HepG2 (cell line): ENCODE data around the gene TXNRD2. TPM values are rescaled to one million over a fixed set of nuclear protein-coding genes. Genes with fewer than 3 reads are reported as not detected.

ENCODE experiments used
- ATAC-seq: fragments of 200-7000 bp; cut with Tn5 transposase; 3 replicates; pipeline ENCODE4 v1.9.1; 2020; ENCODE audit warnings: mild to moderate bottlenecking, moderate library complexity
- BruUV-seq: library from RNA; stranded (reverse); fragments of 400-500 nt; replicated peaks from 2 replicates; lab custom pipeline; 2021; lab: Mats Ljungman, UMichigan
- CTCF ChIA-PET: fragments of 300-600 bp; formaldehyde crosslinking; extraction: SDS; loops from one replicate; lab custom pipeline; 2021; ENCODE audit warnings: low total read pairs, inconsistent platforms, low intra/inter-chr PET ratio; lab: Yijun Ruan, JAX
- POLR2A ChIA-PET: fragments of 350-600 bp; sonication (Branson Sonifier 250); formaldehyde crosslinking; loops from one replicate; lab custom pipeline; 2020; ENCODE audit warnings: antibody characterized with exemption, inconsistent platforms; lab: Yijun Ruan, JAX
- DNase-seq: peaks from one replicate; pipeline ENCODE4 v3.0.0-alpha.2; 2015; ENCODE audit warnings: low spot score
- FAIRE-seq: peaks from 3 replicates; lab custom pipeline; 2011; peaks lifted over from hg19 to GRCh38; lab: Jason Lieb, UNC
- H2AFZ ChIP-seq: one replicate; pipeline ENCODE4 v1.6.1; 2011; ENCODE audit warnings: low read length, inconsistent platforms
- H3K27ac ChIP-seq: fragments of 300-600 bp; 3 replicates; pipeline ENCODE4 v1.8.0; 2011; ENCODE audit warnings: mixed run types, mild to moderate bottlenecking, mixed read lengths, low read length, inconsistent platforms; ENCODE audit not compliant: insufficient read depth; ENCODE audit errors: extremely low read length
- H3K27me3 ChIP-seq, 2 experiments: fragments of 200-600 bp in 1 of 2; 2 replicates in 1 of 2; 3 replicates in 1 of 2; pipeline versions ENCODE4 v1.6.0 to v1.8.0; 2011; ENCODE audit warnings: low read length in 2 of 2, mild to moderate bottlenecking in 2 of 2, moderate library complexity in 2 of 2, inconsistent platforms in 1 of 2; ENCODE audit not compliant: insufficient read depth in 2 of 2, control insufficient read depth in 1 of 2
- H3K36me3 ChIP-seq, 2 experiments: fragments of 200-600 bp in 1 of 2; replicated peaks in 1 of 2; 2 replicates in 1 of 2; 3 replicates in 1 of 2; pipeline versions ENCODE4 v1.5.1 to v1.8.0; 2011; ENCODE audit warnings: low read length in 2 of 2, inconsistent platforms in 1 of 2; ENCODE audit not compliant: insufficient read depth in 2 of 2, control insufficient read depth in 1 of 2
- H3K4me1 ChIP-seq: 2 replicates; pipeline ENCODE4 v1.5.1; 2012; ENCODE audit warnings: low read length, inconsistent platforms; ENCODE audit not compliant: insufficient read depth
- H3K4me2 ChIP-seq: 2 replicates; pipeline ENCODE4 v1.6.0; 2011; ENCODE audit warnings: low read depth, low read length, inconsistent platforms
- H3K4me3 ChIP-seq, 3 experiments: fragments of 200-600 bp in 1 of 3; sonication (generic), shearing (Covaris generic) in 1 of 3; replicated peaks in 1 of 3; 2 replicates each; pipeline ENCODE4 v1.5.1; 2011 to 2016; ENCODE audit warnings: low read length in 3 of 3, inconsistent platforms in 2 of 3, low read depth in 2 of 3, mild to moderate bottlenecking in 2 of 3, control low read depth in 1 of 3, mixed read lengths in 1 of 3; ENCODE audit not compliant: insufficient read depth in 1 of 3
- H3K79me2 ChIP-seq: one replicate; pipeline ENCODE4 v1.6.1; 2011; ENCODE audit warnings: low read length, inconsistent platforms; ENCODE audit not compliant: insufficient read depth
- H3K9ac ChIP-seq: 2 replicates; pipeline ENCODE4 v1.6.0; 2011; ENCODE audit warnings: mild to moderate bottlenecking, low read depth, low read length, inconsistent platforms; ENCODE audit not compliant: insufficient read depth
- H3K9me3 ChIP-seq: 2 replicates; pipeline ENCODE4 v1.5.1; 2012; ENCODE audit warnings: mild to moderate bottlenecking, low read length
- H4K20me1 ChIP-seq: 2 replicates; pipeline ENCODE4 v1.6.0; 2011; ENCODE audit warnings: inconsistent platforms, mild to moderate bottlenecking, low read length, moderate library complexity; ENCODE audit not compliant: insufficient read depth
- BHLHE40 ChIP-seq: IDR thresholded peaks from 2 replicates; pipeline ENCODE4 v1.6.1; 2011; ENCODE audit warnings: low read length, improper control_type of control experiment
- BRCA1 ChIP-seq: sonication (generic); formaldehyde crosslinking; IDR thresholded peaks from 2 replicates; pipeline ENCODE4 v1.4.0; 2020; ENCODE audit warnings: missing genetic modification reagents
- HNF4G ChIP-seq, 2 experiments: sonication (generic) in 1 of 2; formaldehyde crosslinking in 1 of 2; IDR thresholded peaks; 2 replicates each; pipeline versions ENCODE4 v1.4.0 to v1.6.1; 2011 to 2020; ENCODE audit warnings: borderline replicate concordance in 2 of 2, low read depth in 2 of 2, mild to moderate bottlenecking in 2 of 2, low read length in 1 of 2, missing genetic modification reagents in 1 of 2, moderate library complexity in 1 of 2
- TCF12 ChIP-seq, 2 experiments: fragments of 450-650 bp in 1 of 2; sonication (generic) in 1 of 2; formaldehyde crosslinking in 1 of 2; IDR thresholded peaks; 2 replicates each; pipeline versions ENCODE4 v1.6.1 to v1.8.0; 2017 to 2022; ENCODE audit warnings: antibody characterized with exemption in 1 of 2, mild to moderate bottlenecking in 1 of 2, missing genetic modification reagents in 1 of 2, moderate library complexity in 1 of 2
- ZBTB1 ChIP-seq: sonication (generic); formaldehyde crosslinking; IDR thresholded peaks from 2 replicates; pipeline ENCODE4 v1.4.0; 2020; ENCODE audit warnings: missing genetic modification reagents, borderline replicate concordance
- whole genome bisulfite sequencing: methylation state at CpG from one replicate; pipeline ENCODE4 v1.1.6; 2017; ENCODE audit warnings: low lambda C conversion rate; 5-methylcytosine and 5-hydroxymethylcytosine counted together
- in situ Hi-C: cut with HindIII; loops from 2 replicates; pipeline ENCODE4 v1.10.0; 2017; ENCODE audit warnings: low pct_unique_long_range_greater_than_20kb; ENCODE audit not compliant: extremely low pct_ligation_motif_present
- intact Hi-C: fragments of 100-400 bp; cut with micrococcal nuclease; formaldehyde crosslinking; loops from one replicate; pipeline ENCODE4 v1.10.0; 2022; ENCODE audit not compliant: unreplicated experiment
- polyA plus RNA-seq, 8 experiments: library from polyadenylated mRNA; depleted of rRNA in 3 of 8; stranded (reverse) in 7 of 8; unstranded in 1 of 8; fragments of >200 nt; fragmentation: Illumina TruSeq in 4 of 8; extraction: Trizol in 4 of 8; gene quantifications; 2 replicates each; pipeline versions ENCODE4 v1.2.1 to v1.2.3, GENCODE V29; 2011 to 2016; ENCODE audit warnings: low read depth in 4 of 8, missing spikeins in 1 of 8, mixed read lengths in 1 of 8; ENCODE audit not compliant: insufficient read depth in 1 of 8
- total RNA-seq, 5 experiments: library from RNA; depleted of rRNA; stranded (reverse); fragments of >200 nt; fragmentation: Illumina TruSeq; extraction: Trizol; gene quantifications; 2 replicates each; pipeline ENCODE4 v1.2.3, GENCODE V29; 2016; ENCODE audit warnings: low read depth in 1 of 5
- TF ChIP-seq, protein P1 (sequence below): sonication (generic); formaldehyde crosslinking; IDR thresholded peaks from 2 replicates; pipeline ENCODE4 v1.4.0; 2020; ENCODE audit warnings: missing genetic modification reagents

TXNRD2 gene
- total and polyA plus RNA-seq, 2 of the 13 experiments (the other 11 are each of a cell fraction or from before 2014, with no cell fraction given): 17.5 to 18.6 TPM

DNA sequence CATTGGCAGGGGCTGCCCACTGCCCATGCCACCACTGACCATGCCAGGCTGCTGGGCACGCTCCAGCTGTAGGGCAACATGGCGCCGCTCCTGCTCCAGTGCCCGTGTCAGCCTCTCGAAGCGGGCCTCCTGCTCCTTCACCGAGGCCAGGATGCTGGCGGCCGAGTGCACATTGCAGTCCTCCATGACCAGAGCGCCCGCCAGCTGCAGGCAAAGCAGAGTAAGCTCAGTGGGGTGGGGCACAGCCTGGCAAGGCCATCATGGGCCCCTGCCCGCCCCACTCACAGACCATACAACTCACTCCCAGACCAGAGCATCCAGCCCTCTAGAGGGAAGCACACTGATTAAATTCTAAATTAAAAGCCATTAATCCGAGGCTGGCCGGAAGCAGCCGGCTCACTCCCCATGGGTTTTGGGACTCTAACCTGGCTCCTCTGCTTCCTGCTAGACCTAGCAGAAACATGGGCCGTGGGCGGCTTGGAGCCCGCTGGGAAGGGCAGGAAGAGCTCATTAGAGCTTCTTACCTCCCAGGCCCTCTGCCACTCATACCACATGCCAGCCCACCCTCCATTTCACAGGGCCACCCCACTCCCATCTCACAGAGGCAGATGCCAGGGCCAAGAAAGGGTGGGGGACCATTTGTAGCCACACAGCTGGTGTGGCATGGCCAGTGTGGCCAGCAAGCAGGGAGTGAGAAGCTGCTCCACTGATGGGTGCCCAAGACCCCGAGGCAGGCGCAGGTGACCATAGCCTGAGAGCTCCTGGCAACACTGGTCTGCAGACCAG is 49.2 kb upstream of the TXNRD2 start (continued):
- TF ChIP-seq BHLHE40 (no peak), TCF12 (IDR thresholded peaks at IDR 0.05) (no peak), TCF12 (CRISPR knock-in tag; IDR thresholded peaks at IDR 0.05) (no peak), BRCA1 (no peak)

DNA sequence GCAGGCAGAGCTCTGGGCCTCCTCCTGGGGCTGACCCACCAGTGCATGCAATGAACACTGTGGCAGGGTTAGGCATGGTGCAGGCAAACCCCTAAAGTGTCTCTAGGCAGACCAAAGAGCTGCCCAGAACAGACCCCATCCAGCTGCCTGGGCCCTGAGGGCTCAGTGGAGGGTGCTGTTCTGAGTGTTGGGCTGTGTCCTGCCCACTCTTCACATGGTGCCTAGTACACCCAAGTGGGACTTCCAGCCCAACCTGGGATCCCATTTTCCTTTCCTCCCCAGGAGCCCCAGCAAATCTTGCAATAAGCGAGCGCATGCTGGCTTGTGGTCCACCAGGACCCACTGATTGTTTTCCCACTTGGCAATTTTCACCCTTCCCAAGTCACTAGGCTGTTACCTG is 48.6 kb upstream of the TXNRD2 start:
- Histone ChIP-seq H3K27me3 (no peaks in the 10 kb centered on the region), H3K79me2 (no peaks in the 10 kb centered on the region), H3K4me3 (no peak overlapping the region), H3K9me3 (no peaks in the 10 kb centered on the region), H4K20me1 (peaks cover 9% of the 10 kb centered on the region; the same call in 1 of the 2 replicates), H3K27ac (no peak overlapping the region), H3K9ac (no peak overlapping the region), H2AFZ (no peak overlapping the region), H3K4me2 (no peak overlapping the region), H3K4me1 (peaks cover 18% of the 10 kb centered on the region), H3K36me3 (no peaks in the 10 kb centered on the region; a peak in 1 of 5 replicates)
- in situ Hi-C loops (no loop called here), intact Hi-C loops (no loop called here)
- WGBS: 50% methylated on average over 2 of the region's 2 CpGs
- CTCF ChIA-PET: no interaction called here
- FAIRE-seq (no peak), ATAC-seq (no peak), DNase-seq (no peak)
- POLR2A ChIA-PET: no interaction called here
- no TSS peak for BruUV-seq
- no peak for TF ChIP-seq ZBTB1 (CRISPR knock-in tag)
- TF ChIP-seq HNF4G (IDR thresholded peaks at IDR 0.05; ENCODE audit: borderline replicate concordance, low read depth, low read length): no peak
- TF ChIP-seq HNF4G (CRISPR knock-in tag; IDR thresholded peaks at IDR 0.05; ENCODE audit: borderline replicate concordance, low read depth): no peak
- TF ChIP-seq, protein P1, sequence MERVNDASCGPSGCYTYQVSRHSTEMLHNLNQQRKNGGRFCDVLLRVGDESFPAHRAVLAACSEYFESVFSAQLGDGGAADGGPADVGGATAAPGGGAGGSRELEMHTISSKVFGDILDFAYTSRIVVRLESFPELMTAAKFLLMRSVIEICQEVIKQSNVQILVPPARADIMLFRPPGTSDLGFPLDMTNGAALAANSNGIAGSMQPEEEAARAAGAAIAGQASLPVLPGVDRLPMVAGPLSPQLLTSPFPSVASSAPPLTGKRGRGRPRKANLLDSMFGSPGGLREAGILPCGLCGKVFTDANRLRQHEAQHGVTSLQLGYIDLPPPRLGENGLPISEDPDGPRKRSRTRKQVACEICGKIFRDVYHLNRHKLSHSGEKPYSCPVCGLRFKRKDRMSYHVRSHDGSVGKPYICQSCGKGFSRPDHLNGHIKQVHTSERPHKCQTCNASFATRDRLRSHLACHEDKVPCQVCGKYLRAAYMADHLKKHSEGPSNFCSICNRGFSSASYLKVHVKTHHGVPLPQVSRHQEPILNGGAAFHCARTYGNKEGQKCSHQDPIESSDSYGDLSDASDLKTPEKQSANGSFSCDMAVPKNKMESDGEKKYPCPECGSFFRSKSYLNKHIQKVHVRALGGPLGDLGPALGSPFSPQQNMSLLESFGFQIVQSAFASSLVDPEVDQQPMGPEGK (CRISPR knock-in tag): no peak
